ENCODE results near the gene ZDHHC11. TPM values are rescaled to one million over a fixed set of nuclear protein-coding genes. Genes with fewer than 3 reads are reported as not detected.

Gene ZDHHC11
- total RNA-seq, 1 experiment from 2014 or later = 17.0 TPM

DNA sequence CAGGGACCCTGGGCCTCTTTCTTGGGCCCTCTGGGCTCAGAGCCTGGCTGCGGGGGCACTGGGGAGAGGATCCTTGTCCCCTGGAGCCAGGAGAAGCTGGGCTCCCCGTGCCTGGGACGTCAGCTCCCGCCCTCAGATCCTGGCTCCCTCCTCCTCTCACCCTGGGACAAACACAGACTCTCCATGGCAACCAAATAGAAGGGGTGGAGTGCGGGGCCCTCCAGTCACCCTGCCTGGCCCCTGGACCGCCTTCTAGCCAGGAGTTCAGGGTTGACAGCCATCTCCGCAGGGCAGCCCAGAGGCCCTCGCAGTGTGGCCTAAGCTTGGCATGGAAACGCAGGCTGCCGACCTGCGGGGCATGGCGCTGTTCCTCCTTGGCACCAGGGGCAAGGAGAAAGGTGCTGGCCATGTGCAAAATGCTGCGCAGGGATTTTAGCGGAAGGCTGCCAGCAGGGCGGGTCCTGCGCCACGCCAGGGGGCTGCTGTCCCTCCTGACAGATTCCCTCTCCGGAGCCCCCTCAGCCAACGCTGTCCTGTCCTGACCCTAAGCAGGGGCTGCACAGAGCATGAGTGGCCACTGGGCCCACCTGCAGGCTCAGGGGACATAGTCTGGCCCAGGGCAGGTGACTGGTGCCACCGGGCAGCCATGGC, 1.0 kb downstream of the ZDHHC11 start (continued):
- TF ChIP-seq CTCF (IDR thresholded peaks at IDR 0.05 in 2 of 3, conservative IDR thresholded peaks at IDR 0.05 in 1 of 3; ENCODE audit: borderline replicate concordance in 1 of 3, insufficient read depth in 1 of 3, low read depth in 2 of 3, low read length in 2 of 3) (no peak), EZH2 (IDR thresholded peaks at IDR 0.05) (no peak)

GRCh38 chr5:848671-849111, 2.1 kb downstream of the ZDHHC11 start:
- no peaks in the 10 kb centered on the region for H3K9me2 ChIP-seq (ENCODE audit: insufficient read depth)
- no peaks in the 10 kb centered on the region for H3K79me2 ChIP-seq (ENCODE audit: insufficient read depth, low read length)
- H3K9me3 ChIP-seq (ENCODE audit: control insufficient read depth in 1 of 2, insufficient read depth in 1 of 2, low read depth in 1 of 2, low read length in 2 of 2) = no peaks in the 10 kb centered on the region
- H3K9ac ChIP-seq (ENCODE audit: low read length) = no peak overlapping the region
- DNase-seq (ENCODE audit: low read depth, low spot score) (no peak), ATAC-seq (no peak)
- no peak overlapping the region for H3K27ac ChIP-seq (ENCODE audit: low read depth, low read length)
- H3K4me3 ChIP-seq (replicated peaks in 1 of 2; ENCODE audit: low read depth in 1 of 2, low read length in 2 of 2) = no peak overlapping the region
- no TSS peak for BruUV-seq (replicated peaks)
- POLR2A ChIA-PET = no interaction called here
- no peak for TF ChIP-seq EGR1 (IDR thresholded peaks at IDR 0.05; ENCODE audit: low read depth)
- TF ChIP-seq ELF1 (IDR thresholded peaks at IDR 0.05; ENCODE audit: borderline replicate concordance, low read depth) = no peak
- no peak for TF ChIP-seq CTCF (IDR thresholded peaks at IDR 0.05 in 2 of 3, conservative IDR thresholded peaks at IDR 0.05 in 1 of 3; ENCODE audit: borderline replicate concordance in 1 of 3, insufficient read depth in 1 of 3, low read depth in 2 of 3, low read length in 2 of 3)
- TF ChIP-seq, protein P1, sequence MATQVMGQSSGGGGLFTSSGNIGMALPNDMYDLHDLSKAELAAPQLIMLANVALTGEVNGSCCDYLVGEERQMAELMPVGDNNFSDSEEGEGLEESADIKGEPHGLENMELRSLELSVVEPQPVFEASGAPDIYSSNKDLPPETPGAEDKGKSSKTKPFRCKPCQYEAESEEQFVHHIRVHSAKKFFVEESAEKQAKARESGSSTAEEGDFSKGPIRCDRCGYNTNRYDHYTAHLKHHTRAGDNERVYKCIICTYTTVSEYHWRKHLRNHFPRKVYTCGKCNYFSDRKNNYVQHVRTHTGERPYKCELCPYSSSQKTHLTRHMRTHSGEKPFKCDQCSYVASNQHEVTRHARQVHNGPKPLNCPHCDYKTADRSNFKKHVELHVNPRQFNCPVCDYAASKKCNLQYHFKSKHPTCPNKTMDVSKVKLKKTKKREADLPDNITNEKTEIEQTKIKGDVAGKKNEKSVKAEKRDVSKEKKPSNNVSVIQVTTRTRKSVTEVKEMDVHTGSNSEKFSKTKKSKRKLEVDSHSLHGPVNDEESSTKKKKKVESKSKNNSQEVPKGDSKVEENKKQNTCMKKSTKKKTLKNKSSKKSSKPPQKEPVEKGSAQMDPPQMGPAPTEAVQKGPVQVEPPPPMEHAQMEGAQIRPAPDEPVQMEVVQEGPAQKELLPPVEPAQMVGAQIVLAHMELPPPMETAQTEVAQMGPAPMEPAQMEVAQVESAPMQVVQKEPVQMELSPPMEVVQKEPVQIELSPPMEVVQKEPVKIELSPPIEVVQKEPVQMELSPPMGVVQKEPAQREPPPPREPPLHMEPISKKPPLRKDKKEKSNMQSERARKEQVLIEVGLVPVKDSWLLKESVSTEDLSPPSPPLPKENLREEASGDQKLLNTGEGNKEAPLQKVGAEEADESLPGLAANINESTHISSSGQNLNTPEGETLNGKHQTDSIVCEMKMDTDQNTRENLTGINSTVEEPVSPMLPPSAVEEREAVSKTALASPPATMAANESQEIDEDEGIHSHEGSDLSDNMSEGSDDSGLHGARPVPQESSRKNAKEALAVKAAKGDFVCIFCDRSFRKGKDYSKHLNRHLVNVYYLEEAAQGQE (IDR thresholded peaks at IDR 0.05; ENCODE audit: low read depth) = no peak
- no peak for TF ChIP-seq SRF (IDR thresholded peaks at IDR 0.05; ENCODE audit: low read depth)
- TF ChIP-seq YY1 (IDR thresholded peaks at IDR 0.05; ENCODE audit: extremely low read depth, insufficient replicate concordance, low read depth, low read length) = no peak
- TF ChIP-seq, protein P2, sequence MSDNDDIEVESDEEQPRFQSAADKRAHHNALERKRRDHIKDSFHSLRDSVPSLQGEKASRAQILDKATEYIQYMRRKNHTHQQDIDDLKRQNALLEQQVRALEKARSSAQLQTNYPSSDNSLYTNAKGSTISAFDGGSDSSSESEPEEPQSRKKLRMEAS (IDR thresholded peaks at IDR 0.05) = no peak
- no peak for TF ChIP-seq ZNF274 (IDR thresholded peaks at IDR 0.05; ENCODE audit: low read depth, low read length)
- no peak for TF ChIP-seq TCF7L2 (IDR thresholded peaks at IDR 0.05; ENCODE audit: borderline replicate concordance, extremely low read depth, insufficient read depth, insufficient read length)
- no peak for TF ChIP-seq CEBPB (IDR thresholded peaks at IDR 0.05; ENCODE audit: low read depth)
- intact Hi-C loops (cut with micrococcal nuclease) = no loop called here
- no peak overlapping the region for H2AFZ ChIP-seq (ENCODE audit: low read depth, low read length, poor library complexity, severe bottlenecking)
- CTCF ChIA-PET = no interaction called here
- RAD21 ChIA-PET (ENCODE audit: low non-redundant PET in 1 of 2, low total read pairs in 2 of 2, uncharacterized antibody in 2 of 2, unreplicated experiment in 2 of 2) = no interaction called here
- no peaks in the 10 kb centered on the region for H3K4me1 ChIP-seq (ENCODE audit: control insufficient read depth in 1 of 2, insufficient read depth in 2 of 2, low read length in 2 of 2)
- no peaks in the 10 kb centered on the region for H3K36me3 ChIP-seq (ENCODE audit: control insufficient read depth in 1 of 2, insufficient read depth in 2 of 2, low read length in 2 of 2)
- no peaks in the 10 kb centered on the region for H3K27me3 ChIP-seq (ENCODE audit: insufficient read depth, low read length)
- no peak overlapping the region for H3K4me2 ChIP-seq (ENCODE audit: low read length)
- H4K20me1 ChIP-seq (ENCODE audit: insufficient read depth) = no peaks in the 10 kb centered on the region
